Skeletal muscle cell (primary cell): Measurements from ENCODE around the gene BDNF.
"Not testable (repeated sequence)": the region's sequence is repeated elsewhere in the genome, so short reads cannot be mapped to it uniquely, and the experiment has no call there.

Experiments
- DNase-seq: peaks from one replicate; pipeline ENCODE4 v3.0.0-alpha.2; 2010; ENCODE audit warnings: low read depth
- H3K4me3 ChIP-seq: 2 replicates; pipeline ENCODE4 v1.5.1; 2011; ENCODE audit warnings: low read depth, mild to moderate bottlenecking, control low read depth, low read length, moderate library complexity

The BDNF gene

DNA sequence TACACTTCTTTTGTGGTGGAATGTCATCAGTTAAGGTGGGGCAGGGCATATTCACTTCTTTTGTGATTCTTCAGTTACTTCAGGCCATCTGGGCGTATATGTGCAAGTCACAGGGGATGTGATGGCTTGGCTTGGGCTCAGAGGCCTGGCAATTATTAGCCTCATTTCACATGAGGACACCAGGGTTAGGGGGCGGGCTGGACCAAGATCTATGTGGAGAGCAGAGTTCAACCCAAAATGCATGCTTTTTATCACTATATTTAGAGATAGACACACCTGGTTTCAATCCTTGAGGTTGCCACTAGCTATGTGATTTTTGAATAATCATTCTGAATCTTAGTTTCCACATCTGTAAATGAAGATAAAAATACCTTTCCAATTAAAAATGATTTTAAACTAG, 65.5 kb downstream of the BDNF start:
- not testable (repeated sequence) for DNase-seq, H3K4me3 ChIP-seq

GRCh38 chr11:27634282-27634681, 66.0 kb downstream of the BDNF start:
- not testable (repeated sequence) for DNase-seq, H3K4me3 ChIP-seq

DNA sequence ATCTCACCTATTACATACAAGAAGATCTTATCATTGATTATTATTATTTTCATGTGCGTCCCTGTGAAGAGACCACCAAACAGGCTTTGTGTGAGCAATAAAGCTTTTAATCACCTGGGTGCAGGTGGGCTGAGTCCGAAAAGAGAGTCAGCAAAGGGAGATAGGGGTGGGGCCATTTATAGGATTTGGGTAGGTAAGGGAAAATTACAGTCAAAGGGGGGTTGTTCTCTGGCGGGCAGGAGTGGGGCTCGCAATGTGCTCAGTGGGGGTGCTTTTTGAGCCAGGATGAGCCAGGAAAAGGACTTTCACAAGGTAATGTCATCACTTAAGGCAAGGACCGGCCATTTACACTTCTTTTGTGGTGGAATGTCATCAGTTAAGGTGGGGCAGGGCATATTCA, 71.2 kb downstream of the BDNF start:
- H3K4me3 ChIP-seq, DNase-seq: not testable (repeated sequence)

DNA sequence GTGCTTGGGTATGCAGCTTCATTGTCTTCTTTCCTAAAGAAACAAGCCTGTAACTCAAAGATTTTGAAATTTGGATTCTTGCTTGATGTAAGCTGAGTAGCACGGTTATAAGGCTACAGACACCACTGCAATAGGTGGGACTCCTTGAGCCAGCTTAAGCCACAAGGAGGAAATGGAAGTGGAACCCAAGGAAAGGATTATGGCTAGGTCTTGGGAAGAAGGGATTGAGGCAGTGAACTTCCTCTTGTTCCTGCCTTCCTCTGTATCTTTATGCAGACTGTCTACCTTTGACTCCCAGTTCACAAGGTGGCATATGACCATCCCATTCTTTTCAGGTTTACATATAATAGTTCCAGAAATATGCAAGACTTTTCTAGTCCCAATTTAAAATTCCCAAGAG, 72.3 kb downstream of the BDNF start:
- DNase-seq = no peak
- H3K4me3 ChIP-seq = no peak overlapping the region

GRCh38 chr11:27626938-27627586, 73.2 kb downstream of the BDNF start:
- no peak for DNase-seq
- H3K4me3 ChIP-seq = no peak overlapping the region

GRCh38 chr11:27626269-27626937, 73.9 kb downstream of the BDNF start:
- no peak for DNase-seq
- H3K4me3 ChIP-seq = no peak overlapping the region

- no peak overlapping the region for H3K4me3 ChIP-seq
- DNase-seq = no peak
Measured at GRCh38 chr11:27625347-27625912, 74.8 kb downstream of the BDNF start.

DNA sequence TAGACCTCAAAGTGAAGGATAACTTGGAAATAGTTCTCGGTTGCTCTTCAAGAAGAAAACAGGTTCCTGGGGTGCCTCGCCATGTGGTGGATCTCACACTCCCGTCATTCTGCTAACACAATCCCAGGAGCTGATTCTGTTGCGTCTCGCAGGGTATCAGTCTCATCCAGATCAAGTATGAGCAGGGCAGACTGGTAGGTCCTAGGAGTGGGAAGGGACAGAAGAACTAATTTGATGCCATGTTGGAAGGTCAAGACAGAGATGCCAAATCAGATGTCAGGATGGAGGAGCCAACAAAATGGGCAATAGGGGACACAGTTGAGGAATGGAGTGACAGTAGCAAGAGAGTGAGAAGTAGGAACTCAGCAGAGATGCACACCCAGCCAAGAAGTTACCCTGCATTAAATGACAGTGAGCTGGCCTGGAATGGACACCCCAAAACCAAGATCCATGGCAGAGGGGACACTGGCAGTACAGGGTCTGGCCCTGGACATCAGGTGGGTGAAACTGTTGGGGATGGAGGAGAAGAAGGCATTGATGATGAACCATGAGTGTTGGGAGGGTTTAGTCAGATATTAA, 76.2 kb downstream of the BDNF start:
- H3K4me3 ChIP-seq = no peak overlapping the region
- no peak for DNase-seq

- no peak for DNase-seq
- no peak overlapping the region for H3K4me3 ChIP-seq
Measured at GRCh38 chr11:27622541-27623300, 77.5 kb downstream of the BDNF start.

- no peak for DNase-seq
- no peak overlapping the region for H3K4me3 ChIP-seq
Measured at GRCh38 chr11:27621405-27622161, 78.7 kb downstream of the BDNF start.

- DNase-seq = no peak
- no peak overlapping the region for H3K4me3 ChIP-seq
Measured at GRCh38 chr11:27619763-27620335, 80.4 kb downstream of the BDNF start.

DNA sequence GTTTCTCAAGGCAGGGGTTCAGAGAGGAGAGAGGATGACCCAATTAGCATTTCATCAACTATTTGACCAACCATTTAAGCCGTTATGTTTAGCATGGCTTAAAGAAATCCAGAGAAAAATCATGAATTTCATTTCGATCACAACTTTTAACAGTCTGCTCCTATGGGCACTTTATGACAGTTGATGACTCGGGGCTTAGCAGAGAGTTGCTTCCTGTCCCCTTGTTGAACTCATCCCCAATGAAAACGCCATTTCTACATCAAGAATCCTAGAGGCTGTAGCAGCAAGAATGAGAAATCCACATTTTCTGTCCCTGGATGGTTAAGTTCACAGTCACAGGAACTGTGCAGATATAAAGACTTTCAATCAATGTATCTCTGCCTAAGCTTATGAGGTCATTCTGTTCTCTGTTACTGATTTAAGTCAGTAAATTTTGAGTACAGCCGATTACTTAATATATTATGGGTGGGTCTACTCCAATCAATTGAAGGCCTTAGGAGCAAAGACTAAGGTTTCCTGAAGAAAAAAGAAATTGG, 81.1 kb downstream of the BDNF start:
- no peak overlapping the region for H3K4me3 ChIP-seq
- no peak for DNase-seq

- H3K4me3 ChIP-seq = no peak overlapping the region
- no peak for DNase-seq
Measured at GRCh38 chr11:27618281-27618915, 81.9 kb downstream of the BDNF start.

- DNase-seq = no peak
- no peak overlapping the region for H3K4me3 ChIP-seq
Measured at GRCh38 chr11:27616711-27617110, 83.5 kb downstream of the BDNF start.

GRCh38 chr11:27615833-27616232, 84.4 kb downstream of the BDNF start:
- DNase-seq = no peak
- no peak overlapping the region for H3K4me3 ChIP-seq

DNA sequence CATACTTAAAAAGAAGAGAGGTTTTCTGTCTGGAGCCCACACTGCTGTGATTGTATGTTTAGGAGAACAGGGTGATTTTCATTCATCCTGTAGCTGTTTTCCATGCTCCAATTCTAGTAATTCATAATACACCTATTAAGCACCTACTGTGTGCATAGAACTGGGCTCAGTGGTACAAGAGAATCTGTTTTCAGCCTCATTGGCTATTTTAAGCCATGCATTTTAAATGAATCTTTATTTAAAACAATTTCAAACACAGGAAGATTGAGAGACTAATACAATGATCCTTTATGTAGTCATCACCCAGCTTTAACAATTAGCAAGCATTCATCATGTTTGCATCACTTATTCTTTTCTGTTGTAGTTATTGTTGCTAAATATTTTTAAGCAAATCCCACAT, 86.2 kb downstream of the BDNF start:
- no peak for DNase-seq
- no peak overlapping the region for H3K4me3 ChIP-seq

DNA sequence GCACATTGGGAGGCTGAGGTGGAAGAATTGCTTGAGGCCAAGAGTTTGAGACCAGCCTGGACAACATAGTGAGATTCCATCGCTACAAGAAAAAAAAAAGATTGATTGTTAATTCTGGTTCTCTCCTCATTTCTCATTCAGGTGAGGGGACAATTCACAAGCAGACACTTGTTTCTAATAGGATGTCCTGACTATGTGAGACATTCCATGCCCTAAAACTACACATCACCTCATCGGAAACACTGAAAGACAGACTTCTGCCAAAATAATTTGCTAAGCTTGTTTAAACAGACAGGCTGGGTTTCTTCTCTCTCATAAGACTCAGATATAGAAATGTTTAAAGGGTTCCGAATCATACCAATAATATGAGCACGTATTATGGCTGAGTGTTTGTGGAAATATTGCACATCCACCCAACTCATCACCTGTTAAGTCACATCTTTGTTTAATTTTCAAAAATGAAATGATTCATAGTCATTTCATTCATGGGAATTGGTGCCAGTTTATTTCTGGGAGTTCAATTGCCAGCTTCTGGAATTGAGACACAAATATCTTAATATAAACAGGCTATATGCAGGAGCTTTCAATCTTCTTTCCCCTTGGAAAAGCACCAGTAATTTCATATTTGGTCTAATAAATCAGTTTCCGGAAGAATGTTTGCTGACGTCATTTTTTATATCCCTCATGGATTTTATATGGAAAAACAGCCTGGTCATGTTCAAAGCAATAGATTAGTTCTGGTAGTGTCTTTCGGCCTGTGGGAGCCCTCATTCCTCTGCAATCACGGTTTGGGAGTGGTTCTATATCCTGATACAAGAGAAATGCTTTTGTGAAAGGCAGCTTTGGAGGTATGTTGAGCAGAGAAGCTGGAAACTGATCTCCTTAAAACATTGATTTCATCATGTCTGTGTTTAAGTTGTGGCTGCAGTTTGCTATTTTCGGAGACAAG, 87.0 kb downstream of the BDNF start:
- no peak overlapping the region for H3K4me3 ChIP-seq
- DNase-seq = no peak
